ENCODE data around the gene FBXO33. TPM values are rescaled to one million over a fixed set of nuclear protein-coding genes. Genes with fewer than 3 reads are reported as not detected.

FBXO33 gene
- total RNA-seq, 4 donors from 2014 or later = 12.3 to 15.8 (median 13.1) TPM

DNA sequence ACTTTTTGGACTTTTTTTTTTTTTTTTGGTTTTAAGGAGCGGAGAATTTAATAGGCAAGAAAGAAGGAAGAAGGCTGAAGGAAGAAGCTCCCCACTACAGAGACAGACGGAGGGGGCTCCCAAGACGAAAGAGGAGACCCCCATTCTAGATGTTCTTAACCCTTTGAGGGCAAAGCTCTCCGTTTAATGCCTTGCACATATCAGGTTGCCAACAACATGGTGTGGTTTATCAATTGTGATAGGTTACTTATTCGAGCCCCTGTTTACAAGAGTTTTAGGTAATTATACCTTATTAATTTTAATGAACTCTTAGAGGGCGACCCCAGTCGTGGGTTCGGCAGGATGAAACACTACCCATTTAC lies 1.2 kb upstream of the FBXO33 start:
- TF ChIP-seq, protein P1, sequence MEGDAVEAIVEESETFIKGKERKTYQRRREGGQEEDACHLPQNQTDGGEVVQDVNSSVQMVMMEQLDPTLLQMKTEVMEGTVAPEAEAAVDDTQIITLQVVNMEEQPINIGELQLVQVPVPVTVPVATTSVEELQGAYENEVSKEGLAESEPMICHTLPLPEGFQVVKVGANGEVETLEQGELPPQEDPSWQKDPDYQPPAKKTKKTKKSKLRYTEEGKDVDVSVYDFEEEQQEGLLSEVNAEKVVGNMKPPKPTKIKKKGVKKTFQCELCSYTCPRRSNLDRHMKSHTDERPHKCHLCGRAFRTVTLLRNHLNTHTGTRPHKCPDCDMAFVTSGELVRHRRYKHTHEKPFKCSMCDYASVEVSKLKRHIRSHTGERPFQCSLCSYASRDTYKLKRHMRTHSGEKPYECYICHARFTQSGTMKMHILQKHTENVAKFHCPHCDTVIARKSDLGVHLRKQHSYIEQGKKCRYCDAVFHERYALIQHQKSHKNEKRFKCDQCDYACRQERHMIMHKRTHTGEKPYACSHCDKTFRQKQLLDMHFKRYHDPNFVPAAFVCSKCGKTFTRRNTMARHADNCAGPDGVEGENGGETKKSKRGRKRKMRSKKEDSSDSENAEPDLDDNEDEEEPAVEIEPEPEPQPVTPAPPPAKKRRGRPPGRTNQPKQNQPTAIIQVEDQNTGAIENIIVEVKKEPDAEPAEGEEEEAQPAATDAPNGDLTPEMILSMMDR (IDR thresholded peaks at IDR 0.05) = no peak
- no peak for TF ChIP-seq POLR2A (IDR thresholded peaks at IDR 0.05)
- no peak overlapping the region for H3K4me3 ChIP-seq (ENCODE audit: low read depth, poor library complexity, severe bottlenecking)
- DNase-seq (ENCODE audit: low spot score in 2 of 2) = no peak
- 11 to 14% methylated on average over 8 of the region's 8 CpGs for WGBS, 2 donors
- intact Hi-C loops (cut with DNase I; ENCODE audit: low total_unique reads) = loop anchor here (10.0 kb wide), 1 partner anchor 329 kb away; the partner anchor contains the start of gene SEC23A

DNA sequence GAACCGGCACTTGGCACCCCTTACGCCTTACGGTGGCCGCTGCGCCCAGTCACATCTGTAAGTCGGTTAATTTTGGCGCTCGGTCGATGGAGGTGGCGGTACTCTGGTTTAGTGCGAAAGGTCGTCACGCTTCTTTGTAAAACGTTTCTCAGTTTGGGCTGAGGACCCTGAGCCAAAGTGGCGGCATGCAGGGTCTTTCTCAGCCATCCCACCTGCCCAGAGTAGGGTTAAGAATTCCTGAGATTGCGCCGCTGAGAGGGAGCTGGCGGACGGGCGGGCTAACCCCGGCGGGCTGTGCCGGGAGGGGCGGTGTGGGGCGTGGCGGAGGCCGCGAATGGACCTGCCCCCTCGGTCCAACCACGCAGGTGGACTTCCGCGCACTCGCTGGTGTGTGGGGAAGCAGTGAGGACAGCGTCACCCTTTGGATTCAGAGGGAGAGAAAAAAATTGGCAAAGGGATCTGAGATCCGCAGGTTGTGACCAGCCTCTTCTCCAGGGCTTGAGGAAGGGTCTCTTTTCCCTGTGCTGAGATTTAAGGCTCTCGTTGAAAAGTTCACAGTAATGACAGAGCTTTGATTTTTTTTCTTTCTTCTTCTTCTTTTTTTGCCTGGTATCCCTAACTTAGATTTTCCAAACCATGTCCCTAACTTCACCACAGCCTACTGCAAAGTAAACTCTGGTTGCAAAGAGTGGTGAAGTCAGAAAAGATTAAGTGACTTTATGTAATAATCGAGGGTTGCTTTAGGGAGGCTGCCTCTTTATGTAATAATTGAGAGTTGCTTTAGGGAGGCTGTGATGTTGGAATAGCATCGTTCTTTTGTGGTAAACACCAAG lies 602 bp upstream of the FBXO33 start:
- H3K4me3 ChIP-seq (ENCODE audit: low read depth, poor library complexity, severe bottlenecking) = peak overlapping the region; percentile 28
- WGBS, 2 donors = 0% methylated on average over 25 to 30 of the region's 38 CpGs
- intact Hi-C loops (cut with DNase I; ENCODE audit: low total_unique reads) = loop anchor here (10.0 kb wide), 1 partner anchor 328 kb away; the partner anchor contains the start of gene SEC23A
- TF ChIP-seq, protein P1 (IDR thresholded peaks at IDR 0.05) = peak in 1 of 3 donors; percentile 10
- TF ChIP-seq POLR2A (IDR thresholded peaks at IDR 0.05) = no peak
- DNase-seq (ENCODE audit: low spot score in 2 of 2) = peak; percentile 81 to 97

DNA sequence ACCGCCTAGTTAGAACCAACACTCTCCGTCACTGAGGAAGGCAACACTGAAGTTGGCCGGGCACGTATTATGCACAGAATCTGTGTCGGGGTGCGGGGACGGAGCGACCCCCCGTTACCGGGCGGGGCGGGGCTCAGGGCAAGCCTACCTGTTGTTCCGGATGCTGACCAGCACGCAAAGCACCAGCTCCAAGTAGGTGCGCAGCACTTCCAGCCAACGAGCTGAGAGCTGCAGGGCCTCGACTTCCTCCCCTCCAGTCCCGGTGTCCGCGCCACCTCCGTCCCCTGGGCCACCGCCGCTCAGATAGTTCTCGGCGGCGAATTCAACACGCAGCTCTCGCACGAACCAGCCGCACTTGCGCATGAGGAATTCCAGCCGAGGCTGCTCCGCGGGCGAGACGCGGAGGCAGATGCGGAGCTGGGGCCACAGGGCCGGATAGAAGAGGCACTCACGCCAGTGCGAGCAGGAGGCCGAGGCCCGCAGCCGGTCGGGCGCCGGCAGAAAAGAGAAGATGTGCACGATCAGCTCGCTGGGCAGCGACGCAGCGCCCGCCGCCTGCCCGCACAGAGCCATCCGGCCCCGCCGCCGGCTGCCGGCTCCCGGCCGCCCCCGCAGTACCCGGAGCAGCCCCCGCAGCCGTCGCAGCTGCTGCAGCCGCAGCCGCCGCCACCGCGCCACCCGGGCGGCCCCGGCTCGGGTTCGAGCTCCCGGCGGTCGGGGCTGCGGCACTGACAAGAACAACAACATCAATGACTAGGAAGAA lies 636 bp downstream of the FBXO33 start:
- peak; percentile 34 to 91 for DNase-seq (ENCODE audit: low spot score in 2 of 2)
- peak in 1 of 2 donors; percentile 45 for TF ChIP-seq POLR2A (IDR thresholded peaks at IDR 0.05)
- TF ChIP-seq, protein P1 (IDR thresholded peaks at IDR 0.05) = peak in 1 of 3 donors; percentile 36
- 0 to 1% methylated on average over 33 to 40 of the region's 81 CpGs for WGBS, 2 donors
- H3K4me3 ChIP-seq (ENCODE audit: low read depth, poor library complexity, severe bottlenecking) = peak overlapping the region; percentile 97
- intact Hi-C loops (cut with DNase I; ENCODE audit: low total_unique reads) = loop anchor here (10.0 kb wide), 1 partner anchor 327 kb away; the partner anchor contains the start of gene SEC23A

DNA sequence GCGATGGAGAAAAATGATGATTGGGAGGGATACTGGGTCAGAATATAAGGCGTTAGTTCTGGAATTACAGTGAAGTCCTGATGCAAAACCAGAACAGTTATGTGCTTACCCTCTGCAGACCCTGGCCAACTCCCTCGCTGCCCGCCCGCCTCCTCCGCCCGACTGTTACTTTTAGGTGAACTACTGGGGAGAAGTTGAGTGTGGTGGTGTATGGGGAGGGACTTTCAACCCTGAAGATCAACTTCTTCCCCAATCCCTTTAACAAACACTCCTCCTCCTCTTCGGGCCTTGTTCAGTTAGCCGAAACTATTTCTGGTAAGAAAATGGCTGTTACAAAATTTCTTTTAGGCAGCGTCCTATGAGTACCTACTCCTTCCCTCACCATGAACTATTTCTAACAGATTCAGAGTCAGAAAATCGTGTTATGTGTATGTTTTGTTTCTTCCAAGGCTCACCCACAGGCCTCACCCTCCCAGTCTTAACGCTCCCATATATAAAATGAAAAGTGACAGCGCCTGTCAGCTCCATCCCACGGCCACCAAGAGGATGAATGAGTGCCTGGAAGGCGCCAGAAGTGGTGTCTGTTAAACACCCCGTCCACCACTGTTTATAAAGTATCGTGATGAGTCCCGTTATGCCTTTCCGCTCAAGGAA lies 1.3 kb downstream of the FBXO33 start:
- peak overlapping the region; percentile 97 for H3K4me3 ChIP-seq (ENCODE audit: low read depth, poor library complexity, severe bottlenecking)
- TF ChIP-seq, protein P1 (IDR thresholded peaks at IDR 0.05) = no peak
- no peak for TF ChIP-seq POLR2A (IDR thresholded peaks at IDR 0.05)
- 7 to 9% methylated on average over 19 of the region's 19 CpGs for WGBS, 2 donors
- intact Hi-C loops (cut with DNase I; ENCODE audit: low total_unique reads) = loop anchor here (10.0 kb wide), 1 partner anchor 326 kb away; the partner anchor contains the start of gene SEC23A
- DNase-seq (ENCODE audit: low spot score in 2 of 2) = no peak

DNA sequence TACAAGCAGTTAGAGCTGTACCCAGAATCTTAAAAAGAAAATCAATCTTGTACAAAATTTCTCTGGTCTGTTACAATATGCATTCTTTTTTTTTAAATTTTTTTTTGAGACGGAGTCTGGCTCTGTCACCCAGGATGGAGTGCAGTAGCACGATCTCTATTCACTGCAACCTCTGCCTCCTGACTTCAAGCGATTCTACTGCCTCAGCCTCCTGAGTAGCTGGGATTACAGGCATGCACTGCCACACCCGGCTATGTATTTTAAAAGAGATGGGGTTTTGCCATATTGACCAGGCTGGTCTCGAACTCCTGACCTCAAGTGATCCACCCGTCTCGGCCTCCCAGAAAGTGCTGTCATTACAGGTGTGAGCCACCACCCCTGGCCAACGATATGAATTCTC lies 4.1 kb downstream of the FBXO33 start:
- TF ChIP-seq POLR2A (IDR thresholded peaks at IDR 0.05) = no peak
- TF ChIP-seq, protein P1 (IDR thresholded peaks at IDR 0.05) = no peak
- 89 to 91% methylated on average over 8 of the region's 8 CpGs for WGBS, 2 donors
- peak in 1 of 2 donors; percentile 46 for DNase-seq (ENCODE audit: low spot score in 2 of 2)
- intact Hi-C loops (cut with DNase I; ENCODE audit: low total_unique reads) = loop anchor here (5.0 kb wide), 1 partner anchor 261 kb away; no protein-coding TSS in a partner anchor
- H3K4me3 ChIP-seq (ENCODE audit: low read depth, poor library complexity, severe bottlenecking) = no peak overlapping the region
